ENCODE measurements around the gene SMAP2.

GRCh38 chr1:40353082-40353481, 20.4 kb upstream of the SMAP2 start:
- no peak for TF ChIP-seq SPI1 (IDR thresholded peaks at IDR 0.05; ENCODE audit: low read depth, low read length)
- TF ChIP-seq TAF1 (IDR thresholded peaks at IDR 0.05; ENCODE audit: low read depth, low read length), result no peak
- TF ChIP-seq POLR2A (IDR thresholded peaks at IDR 0.05; ENCODE audit: low read depth, low read length), result no peak
- no peak for TF ChIP-seq POLR2AphosphoS5 (IDR thresholded peaks at IDR 0.05; ENCODE audit: low read depth, low read length)
- no peak for TF ChIP-seq PAX5 (IDR thresholded peaks at IDR 0.05; ENCODE audit: insufficient read depth, low read length, severe bottlenecking)
- no peak for TF ChIP-seq POU2F2 (IDR thresholded peaks at IDR 0.05; ENCODE audit: low read depth, low read length)
